NCI-H1092 (cell line): ENCODE data around the gene NDE1.
"Not testable (repeated sequence)": the region's sequence is repeated elsewhere in the genome, so short reads cannot be mapped to it uniquely, and the experiment has no call there.

ENCODE experiments used
- DNase-seq: peaks from one replicate; lab custom pipeline; 2025; lab: John Stamatoyannopoulos, UW

NDE1 gene

GRCh38 chr16:15650019-15650697 is at the start of gene NDE1:
Gene NDE1 (plus strand): TSS chr16:15650245. CDS start chr16:15664779, 14,534 bp downstream.
- peak; percentile 76 for DNase-seq

- no peak for DNase-seq
Measured at GRCh38 chr16:15601212-15601879, 48.7 kb upstream of the NDE1 start.

- DNase-seq = no peak
Measured at GRCh38 chr16:15602285-15603044, 47.6 kb upstream of the NDE1 start.

GRCh38 chr16:15604460-15605440 is 45.3 kb upstream of the NDE1 start:
- DNase-seq = no peak

- no peak for DNase-seq
Measured at GRCh38 chr16:15605839-15606517, 44.1 kb upstream of the NDE1 start.

GRCh38 chr16:15606518-15607220 is 43.4 kb upstream of the NDE1 start:
- DNase-seq = no peak

GRCh38 chr16:15607221-15607699 is 42.8 kb upstream of the NDE1 start:
- DNase-seq = not testable (repeated sequence)

- DNase-seq = no peak
Measured at GRCh38 chr16:15607700-15608396, 42.2 kb upstream of the NDE1 start.

GRCh38 chr16:15608398-15609285 is 41.4 kb upstream of the NDE1 start:
- no peak for DNase-seq

GRCh38 chr16:15609286-15609649 is 40.8 kb upstream of the NDE1 start:
- no peak for DNase-seq

- DNase-seq = no peak
Measured at GRCh38 chr16:15610369-15610871, 39.6 kb upstream of the NDE1 start.

- DNase-seq = no peak
Measured at GRCh38 chr16:15611610-15612009, 38.4 kb upstream of the NDE1 start.

- DNase-seq = no peak
Measured at GRCh38 chr16:15613676-15614075, 36.4 kb upstream of the NDE1 start.

- DNase-seq = no peak
Measured at GRCh38 chr16:15616012-15616411, 34.0 kb upstream of the NDE1 start.

- no peak for DNase-seq
Measured at GRCh38 chr16:15616475-15617165, 33.4 kb upstream of the NDE1 start.

- DNase-seq = no peak
Measured at GRCh38 chr16:15617901-15618300, 32.1 kb upstream of the NDE1 start.

- no peak for DNase-seq
Measured at GRCh38 chr16:15618392-15618791, 31.7 kb upstream of the NDE1 start.

GRCh38 chr16:15620611-15621195 is 29.3 kb upstream of the NDE1 start:
- DNase-seq = no peak
